Immature natural killer cell (primary cell): ENCODE measurements around the gene FBLN1. TPM values are rescaled to one million over a fixed set of nuclear protein-coding genes. Genes with fewer than 3 reads are reported as not detected.
"Not testable (repeated sequence)": the region's sequence is repeated elsewhere in the genome, so short reads cannot be mapped to it uniquely, and the experiment has no call there.

Source experiments
- DNase-seq, 3 donors: peaks; one replicate each; pipeline ENCODE4 v3.0.0; 2022; ENCODE audit warnings: mixed read lengths in 1 of 3
- H3K27ac Mint-ChIP-seq, 6 donors: one replicate each; pipeline ENCODE4 v1.8.0; 2020; ENCODE audit warnings: mixed read lengths in 6 of 6, mild to moderate bottlenecking in 5 of 6, inconsistent platforms in 4 of 6, moderate library complexity in 3 of 6
- H3K27me3 Mint-ChIP-seq, 3 donors: one replicate each; pipeline ENCODE4 v1.8.0; 2020 to 2021; ENCODE audit warnings: low read depth in 3 of 3, mild to moderate bottlenecking in 3 of 3, mixed read lengths in 3 of 3, moderate library complexity in 3 of 3, inconsistent platforms in 1 of 3
- H3K36me3 Mint-ChIP-seq, 3 donors: one replicate each; pipeline ENCODE4 v1.8.0; 2020; ENCODE audit warnings: mixed read lengths in 3 of 3, inconsistent platforms in 2 of 3, mild to moderate bottlenecking in 2 of 3
- H3K4me1 Mint-ChIP-seq, 2 donors: one replicate each; pipeline ENCODE4 v1.8.0; 2020; ENCODE audit warnings: inconsistent platforms in 2 of 2, mild to moderate bottlenecking in 2 of 2, mixed read lengths in 2 of 2, moderate library complexity in 1 of 2
- H3K4me3 Mint-ChIP-seq, 5 donors: one replicate each; pipeline ENCODE4 v1.8.0; 2020; ENCODE audit warnings: mild to moderate bottlenecking in 5 of 5, mixed read lengths in 5 of 5, inconsistent platforms in 3 of 5, moderate library complexity in 3 of 5
- H3K9me3 Mint-ChIP-seq, 6 donors: one replicate each; pipeline ENCODE4 v1.8.0; 2020; ENCODE audit warnings: mild to moderate bottlenecking in 6 of 6, mixed read lengths in 6 of 6, inconsistent platforms in 4 of 6, moderate library complexity in 3 of 6
- polyA plus RNA-seq, 3 donors: library from polyadenylated mRNA; unstranded; fragments of 300-500 nt; fragmentation: Illumina TruSeq; gene quantifications; one replicate each; pipeline ENCODE4 v1.2.3, GENCODE V29; 2021

FBLN1 gene
- polyA plus RNA-seq, 3 donors from 2014 or later, result not detected

GRCh38 chr22:45612940-45613339 lies 110.3 kb downstream of the FBLN1 start:
- Mint-ChIP-seq H3K4me1 (peaks cover 14 to 26% of the 10 kb centered on the region in 2 donors), H3K36me3 (no peaks in the 10 kb centered on the region), H3K27ac (peak overlapping the region; percentile 78 to 99 (median 90)), H3K27me3 (peaks cover 2 to 5% (median 3%) of the 10 kb centered on the region in 3 donors), H3K9me3 (no peaks in the 10 kb centered on the region), H3K4me3 (peak overlapping the region; percentile 46 to 78 (median 71))
- DNase-seq, result peak; percentile 6 to 30 (median 23)

GRCh38 chr22:45615364-45615763 lies 112.7 kb downstream of the FBLN1 start:
- Mint-ChIP-seq H3K9me3 (no peaks in the 10 kb centered on the region), H3K4me3 (no peak overlapping the region), H3K36me3 (no peaks in the 10 kb centered on the region), H3K27ac (no peak overlapping the region), H3K4me1 (peaks cover 3 to 8% of the 10 kb centered on the region in 2 donors), H3K27me3 (peaks cover 5 to 7% (median 5%) of the 10 kb centered on the region in 3 donors)
- DNase-seq, result no peak

- Mint-ChIP-seq H3K27me3 (peaks cover 5 to 7% (median 7%) of the 10 kb centered on the region in 3 donors), H3K36me3 (no peaks in the 10 kb centered on the region), H3K9me3 (no peaks in the 10 kb centered on the region), H3K4me1 (peaks cover 3 to 8% of the 10 kb centered on the region in 2 donors), H3K27ac (no peak overlapping the region), H3K4me3 (no peak overlapping the region)
- DNase-seq, result no peak
Observed at GRCh38 chr22:45616432-45616831, 113.7 kb downstream of the FBLN1 start.

- H3K27me3 Mint-ChIP-seq, result peaks cover 5 to 7% (median 7%) of the 10 kb centered on the region in 3 donors
- no peak overlapping the region for H3K27ac Mint-ChIP-seq
- no peak overlapping the region for H3K4me3 Mint-ChIP-seq
Observed at GRCh38 chr22:45617948-45618347, 115.3 kb downstream of the FBLN1 start.

GRCh38 chr22:45620706-45621105 lies 118.0 kb downstream of the FBLN1 start:
- no peak for DNase-seq
- Mint-ChIP-seq H3K4me1 (no peaks in the 10 kb centered on the region), H3K27ac (no peak overlapping the region), H3K4me3 (no peak overlapping the region), H3K9me3 (no peaks in the 10 kb centered on the region), H3K27me3 (peaks cover 2 to 8% (median 8%) of the 10 kb centered on the region in 3 donors), H3K36me3 (no peaks in the 10 kb centered on the region)

More at GRCh38 chr22:45617948-45618347, 115.3 kb downstream of the FBLN1 start:
- Mint-ChIP-seq H3K4me1 (peaks cover 0 to under 1% of the 10 kb centered on the region in 2 donors), H3K36me3 (no peaks in the 10 kb centered on the region), H3K9me3 (no peaks in the 10 kb centered on the region)
- DNase-seq, result no peak

- no peaks in the 10 kb centered on the region for H3K4me1 Mint-ChIP-seq
- H3K9me3 Mint-ChIP-seq, result no peaks in the 10 kb centered on the region
- no peak overlapping the region for H3K4me3 Mint-ChIP-seq
- H3K36me3 Mint-ChIP-seq, result no peaks in the 10 kb centered on the region
- no peak for DNase-seq
- peaks cover 2 to 8% (median 8%) of the 10 kb centered on the region in 3 donors for H3K27me3 Mint-ChIP-seq
- no peak overlapping the region for H3K27ac Mint-ChIP-seq
Observed at GRCh38 chr22:45621836-45622600, 119.3 kb downstream of the FBLN1 start.

- H3K36me3 Mint-ChIP-seq, H3K9me3 Mint-ChIP-seq, DNase-seq, H3K4me3 Mint-ChIP-seq, H3K27me3 Mint-ChIP-seq, H3K4me1 Mint-ChIP-seq, H3K27ac Mint-ChIP-seq: not testable (repeated sequence)
Observed at GRCh38 chr22:45623464-45624145, 120.9 kb downstream of the FBLN1 start.

GRCh38 chr22:45626198-45626651 lies 123.5 kb downstream of the FBLN1 start:
- peaks cover 2 to 10% (median 7%) of the 10 kb centered on the region in 3 donors for H3K27me3 Mint-ChIP-seq
- H3K27ac Mint-ChIP-seq, result no peak overlapping the region
- no peaks in the 10 kb centered on the region for H3K4me1 Mint-ChIP-seq
- no peak for DNase-seq
- H3K4me3 Mint-ChIP-seq, result no peak overlapping the region
- H3K9me3 Mint-ChIP-seq, result no peaks in the 10 kb centered on the region
- H3K36me3 Mint-ChIP-seq, result no peaks in the 10 kb centered on the region

- H3K9me3 Mint-ChIP-seq, result no peaks in the 10 kb centered on the region
- no peak overlapping the region for H3K4me3 Mint-ChIP-seq
- DNase-seq, result no peak
- H3K27me3 Mint-ChIP-seq, result peaks cover 7 to 11% (median 10%) of the 10 kb centered on the region in 3 donors
- H3K4me1 Mint-ChIP-seq, result no peaks in the 10 kb centered on the region
- H3K36me3 Mint-ChIP-seq, result no peaks in the 10 kb centered on the region
- no peak overlapping the region for H3K27ac Mint-ChIP-seq
Observed at GRCh38 chr22:45627489-45628233, 125.0 kb downstream of the FBLN1 start.

GRCh38 chr22:45628515-45628914 lies 125.8 kb downstream of the FBLN1 start:
- H3K27me3 Mint-ChIP-seq, result peaks cover 7 to 19% (median 10%) of the 10 kb centered on the region in 3 donors
- H3K27ac Mint-ChIP-seq, result no peak overlapping the region
- H3K4me1 Mint-ChIP-seq, result no peaks in the 10 kb centered on the region
- no peaks in the 10 kb centered on the region for H3K36me3 Mint-ChIP-seq
- DNase-seq, result no peak
- no peak overlapping the region for H3K4me3 Mint-ChIP-seq
- no peaks in the 10 kb centered on the region for H3K9me3 Mint-ChIP-seq

GRCh38 chr22:45629469-45630089 lies 126.9 kb downstream of the FBLN1 start:
- H3K4me3 Mint-ChIP-seq, result no peak overlapping the region
- H3K36me3 Mint-ChIP-seq, result no peaks in the 10 kb centered on the region
- H3K27me3 Mint-ChIP-seq, result peaks cover 4 to 21% (median 13%) of the 10 kb centered on the region in 3 donors
- no peaks in the 10 kb centered on the region for H3K4me1 Mint-ChIP-seq
- H3K27ac Mint-ChIP-seq, result no peak overlapping the region
- no peaks in the 10 kb centered on the region for H3K9me3 Mint-ChIP-seq
- DNase-seq, result no peak

- Mint-ChIP-seq H3K9me3 (no peaks in the 10 kb centered on the region), H3K27me3 (peaks cover 8 to 21% (median 13%) of the 10 kb centered on the region in 3 donors), H3K4me3 (no peak overlapping the region), H3K4me1 (no peaks in the 10 kb centered on the region), H3K27ac (no peak overlapping the region), H3K36me3 (no peaks in the 10 kb centered on the region)
- DNase-seq, result no peak
Observed at GRCh38 chr22:45630436-45630835, 127.8 kb downstream of the FBLN1 start.

- Mint-ChIP-seq H3K36me3 (no peaks in the 10 kb centered on the region), H3K27ac (no peak overlapping the region), H3K4me3 (no peak overlapping the region), H3K4me1 (no peaks in the 10 kb centered on the region), H3K27me3 (peaks cover 8 to 21% (median 13%) of the 10 kb centered on the region in 3 donors), H3K9me3 (no peaks in the 10 kb centered on the region)
- no peak for DNase-seq
Observed at GRCh38 chr22:45631140-45631840, 128.6 kb downstream of the FBLN1 start.
